HG03432 (cell line): ENCODE data around the gene ZNF317.
"Not testable (repeated sequence)": the region's sequence is repeated elsewhere in the genome, so short reads cannot be mapped to it uniquely, and the experiment has no call there.

Experiments used
- ATAC-seq: cut with Tn5 transposase; IDR thresholded peaks from one replicate; pipeline ENCODE4 v1.9.1; 2021; ENCODE audit warnings: mild to moderate bottlenecking, moderate library complexity; ENCODE audit not compliant: unreplicated experiment

ZNF317 gene

DNA sequence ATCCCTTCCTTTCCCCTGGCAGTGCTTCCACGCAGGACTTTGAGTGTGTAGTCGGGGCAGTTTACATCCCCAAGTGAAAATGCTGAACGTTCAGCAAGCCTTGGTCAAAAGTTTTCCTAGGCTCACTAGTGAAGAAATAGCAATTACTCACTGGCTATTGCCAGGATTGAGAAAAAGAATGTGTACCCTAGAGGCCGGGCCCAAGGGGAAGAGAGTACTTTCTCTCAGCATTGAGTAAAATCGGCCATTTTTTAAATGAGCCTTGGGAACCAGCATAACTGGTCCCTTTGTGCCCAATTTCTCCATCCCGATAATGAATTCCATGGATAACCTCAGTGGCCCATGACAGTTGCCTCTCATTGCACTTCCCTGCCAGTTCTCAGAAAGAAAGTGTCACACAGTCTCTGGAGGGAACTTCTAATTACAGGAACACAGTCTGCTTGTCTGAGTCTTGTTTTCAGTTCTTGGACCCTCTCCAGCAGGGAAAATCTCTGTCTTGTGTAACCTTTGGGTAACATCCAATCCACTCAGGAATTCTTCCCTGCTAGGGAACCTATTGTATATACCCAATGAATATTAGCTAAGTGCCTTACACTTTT, 31.3 kb downstream of the ZNF317 start:
- ATAC-seq: no peak

DNA sequence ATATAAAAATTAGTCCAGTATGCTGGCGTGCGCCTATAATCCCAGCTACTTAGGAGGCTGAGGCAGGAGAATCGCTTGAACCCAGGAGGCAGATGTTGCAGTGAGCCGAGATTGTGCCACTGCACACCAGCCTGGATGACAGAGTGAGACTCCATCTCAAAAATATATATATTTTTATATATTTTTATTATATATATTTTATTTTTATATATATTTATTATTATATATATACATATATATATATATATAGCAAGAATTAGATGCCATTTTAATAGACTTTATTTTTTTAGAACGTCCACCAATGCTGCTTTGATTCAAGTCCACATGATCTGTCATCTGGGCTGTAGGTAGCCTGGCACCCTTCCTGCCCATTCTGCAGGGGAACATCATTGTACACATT, 35.1 kb downstream of the ZNF317 start:
- ATAC-seq: no peak

DNA sequence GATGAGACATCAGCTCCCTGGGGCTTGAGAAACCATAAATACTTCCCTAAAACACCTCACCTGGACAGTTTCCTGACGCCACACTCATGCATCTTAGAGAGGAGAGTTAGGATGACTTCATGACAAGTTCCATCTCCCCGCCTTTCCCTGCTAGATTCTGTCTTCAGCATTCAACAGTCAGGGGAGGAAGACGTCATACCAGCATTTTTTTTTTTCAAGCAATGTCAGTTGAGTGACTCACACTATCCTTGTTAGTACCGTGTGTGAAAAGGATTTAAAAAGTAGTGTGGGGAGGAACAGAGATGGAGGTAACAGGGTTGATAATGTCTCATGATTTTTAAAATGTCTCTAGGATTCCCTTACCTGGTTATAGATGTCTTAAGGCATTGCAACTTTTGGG, 38.7 kb downstream of the ZNF317 start, which contains the start of gene OR7D2:
Gene OR7D2 (plus strand): TSS at position 79 of the 400 bp plus-strand sequence. CDS start 6,803 bp downstream, outside the sequence.
- no peak for ATAC-seq

DNA sequence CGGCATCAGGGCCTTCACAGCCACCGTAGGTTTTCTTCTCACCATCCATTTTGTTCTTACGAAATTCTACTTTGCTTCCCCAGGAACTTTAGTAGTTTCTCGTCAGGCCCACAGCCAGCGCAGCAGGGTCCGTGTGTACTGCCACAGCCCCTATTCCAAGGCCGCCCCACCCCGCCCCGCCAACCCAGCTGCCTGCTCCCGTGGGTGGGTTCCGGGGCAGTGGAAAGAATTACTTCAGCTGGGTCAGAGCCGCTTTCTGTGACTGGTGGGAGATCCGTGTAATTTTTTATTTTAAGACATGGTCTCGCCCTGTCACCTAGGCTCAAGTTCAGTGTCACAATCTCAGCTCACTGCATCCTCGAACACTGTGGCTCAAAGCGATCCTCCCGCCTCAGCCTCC, 42.8 kb downstream of the ZNF317 start:
- ATAC-seq: no peak

DNA sequence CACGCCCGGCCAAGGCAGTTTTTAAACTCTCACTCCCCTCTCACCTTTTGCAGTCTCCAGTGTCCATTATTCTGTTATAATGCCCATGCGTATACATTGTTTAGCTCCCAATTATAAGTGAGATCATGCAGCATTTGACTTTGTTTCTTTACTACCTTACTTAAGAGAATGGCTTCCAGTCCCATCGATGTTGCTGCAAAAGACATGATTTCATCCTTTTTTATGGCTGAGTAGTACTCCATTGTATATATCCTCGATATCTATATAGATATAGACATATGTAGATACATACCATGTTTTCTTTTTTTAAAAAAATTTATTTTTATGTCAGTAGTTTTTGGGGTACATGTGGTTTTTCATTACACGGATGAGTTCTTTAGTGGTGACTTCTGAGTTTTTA, 47.0 kb downstream of the ZNF317 start:
- no peak for ATAC-seq

DNA sequence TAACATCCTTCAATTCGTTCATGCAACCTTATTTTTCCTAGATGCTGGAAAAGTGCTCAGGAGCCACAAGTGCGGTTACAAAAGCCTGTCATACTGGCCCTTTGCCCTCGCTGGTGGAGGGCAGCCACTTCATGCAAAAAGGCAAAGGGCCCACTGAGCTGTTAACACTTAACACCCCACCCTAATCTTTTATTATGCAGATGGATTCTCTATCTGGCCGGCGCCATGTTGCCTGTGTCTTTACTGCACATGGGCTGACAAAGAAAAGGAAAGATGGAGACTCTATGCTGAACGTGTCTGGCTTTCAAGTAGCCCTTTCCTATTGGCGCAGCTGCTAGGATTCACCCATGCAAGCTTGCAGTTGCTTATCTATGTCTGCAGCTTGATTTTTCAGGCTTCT, 49.3 kb downstream of the ZNF317 start:
- no peak for ATAC-seq

DNA sequence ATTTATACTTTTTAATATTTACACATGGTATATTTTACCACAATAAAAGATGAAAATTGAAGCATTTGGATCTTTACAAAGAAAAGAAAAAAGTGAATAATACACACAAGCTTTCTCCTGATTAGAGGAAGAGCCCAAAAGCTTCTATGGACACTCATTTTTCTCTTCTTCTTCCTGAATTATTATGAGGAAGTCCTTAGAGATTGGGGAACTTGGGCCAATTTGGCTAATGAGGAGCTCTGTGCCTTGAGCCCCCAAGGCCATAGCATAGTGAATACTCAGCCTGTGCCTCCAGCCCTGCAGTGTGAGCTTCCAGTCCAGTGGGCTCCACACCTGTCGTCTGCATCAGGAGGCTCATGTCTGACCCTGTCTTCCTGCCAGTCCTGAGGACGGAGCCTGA, 57.8 kb downstream of the ZNF317 start:
- ATAC-seq: not testable (repeated sequence)

DNA sequence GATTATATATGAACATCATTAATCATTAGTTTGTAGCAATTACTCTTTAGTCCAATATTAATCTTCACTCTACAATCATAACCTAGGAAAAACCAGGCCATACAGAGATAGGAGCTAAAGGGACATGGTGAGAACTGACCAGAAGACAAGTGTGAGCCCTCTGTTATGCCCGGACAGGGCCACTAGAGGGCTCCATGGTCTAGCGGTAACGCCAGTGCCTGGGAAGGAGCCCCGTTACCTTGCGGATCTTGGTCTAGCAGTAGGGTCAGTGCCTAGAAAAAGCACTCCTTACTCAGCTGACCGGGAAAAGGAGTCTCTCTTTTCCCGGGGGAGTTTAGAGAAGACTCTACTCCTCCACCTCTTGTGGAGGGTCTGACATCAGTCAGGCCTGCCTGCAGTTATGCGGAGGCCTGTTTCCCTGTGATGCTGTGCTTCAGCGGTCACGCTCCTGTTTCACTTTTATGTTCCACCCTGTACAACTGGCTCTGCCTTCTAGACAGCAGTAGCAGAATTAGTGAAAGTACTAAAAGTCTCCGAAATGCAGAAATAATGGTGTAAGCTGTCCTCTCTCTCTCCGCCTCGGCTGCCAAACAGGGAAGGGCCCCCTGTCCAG, 65.4 kb downstream of the ZNF317 start:
- ATAC-seq: no peak
